ENCODE measurements around the gene TMEM222. TPM values are rescaled to one million over a fixed set of nuclear protein-coding genes. Genes with fewer than 3 reads are reported as not detected.

Gene TMEM222
- total RNA-seq, 2 experiments from 2014 or later, result 21.8 to 22.5 TPM

DNA sequence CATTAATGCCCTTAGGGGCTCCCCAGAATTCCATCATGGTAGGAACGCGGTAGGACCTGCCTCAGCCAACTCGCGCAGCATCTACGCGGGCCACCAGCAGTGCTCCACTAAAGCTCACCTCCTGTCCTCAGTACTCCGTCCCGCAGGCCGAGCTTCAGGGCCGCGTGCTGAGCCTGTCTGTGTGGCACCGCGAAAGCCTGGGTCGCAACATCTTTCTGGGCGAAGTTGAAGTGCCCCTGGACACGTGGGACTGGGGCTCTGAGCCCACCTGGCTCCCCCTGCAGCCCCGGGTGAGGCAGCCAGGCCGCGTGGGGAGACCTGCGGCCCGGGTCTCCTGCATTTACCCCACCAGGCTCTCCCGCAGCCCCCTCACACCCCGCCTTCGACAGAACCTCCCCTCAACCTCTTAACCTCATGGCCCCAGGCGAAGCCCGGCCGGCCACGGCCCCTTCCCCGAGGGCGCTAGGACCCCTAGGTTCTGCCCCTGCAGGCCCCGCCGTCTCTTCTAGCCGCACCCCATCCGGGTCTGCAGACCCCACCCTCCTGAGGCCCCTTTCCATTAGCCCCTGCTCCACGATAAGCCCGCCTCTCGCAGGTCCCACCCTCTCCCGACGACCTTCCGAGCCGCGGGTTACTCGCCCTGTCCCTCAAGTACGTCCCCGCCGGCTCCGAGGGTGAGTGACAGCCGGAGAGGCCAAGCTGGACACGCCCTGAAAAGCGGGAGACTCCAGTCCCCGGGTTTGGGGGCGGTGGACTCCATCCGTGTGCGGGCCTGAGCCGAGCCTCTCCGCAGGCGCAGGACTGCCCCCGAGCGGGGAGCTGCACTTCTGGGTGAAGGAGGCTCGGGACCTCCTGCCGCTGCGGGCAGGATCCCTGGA is 28.9 kb downstream of the TMEM222 start:
- ATAC-seq (ENCODE audit: poor library complexity) (no peak), DNase-seq (peak in 1 of 14 experiments; percentile 16)
- Mint-ChIP-seq H3K27ac (no peak overlapping the region), H3K9me3 (no peaks in the 10 kb centered on the region), H3K27me3 (no peaks in the 10 kb centered on the region), H3K36me3 (ENCODE audit: low read depth) (peaks cover 28% of the 10 kb centered on the region), H3K4me1 (ENCODE audit: low read depth) (peaks cover 18% of the 10 kb centered on the region), H3K4me3 (no peak overlapping the region)
- ChIA-PET POLR2A (interaction anchor here (1.1 kb wide), 1 partner anchor 10 kb away, joined by 3 read pairs; no protein-coding TSS in a partner anchor), CTCF (interaction anchor here (1.3 kb wide), 1 partner anchor 15 kb away, joined by 3 read pairs; the partner anchor contains the start of gene MAP3K6)
- no peak overlapping the region for H3K4me3 ChIP-seq (ENCODE audit: low read length)
- no peak overlapping the region for H3K27ac ChIP-seq (ENCODE audit: low read depth in 1 of 2, low read length in 2 of 2)
- intact Hi-C loops (cut with DNase I, micrococcal nuclease), result no loop called here
- peaks cover 49% of the 10 kb centered on the region for H3K36me3 ChIP-seq (ENCODE audit: insufficient read depth, low read length)
- TF ChIP-seq CTCF (IDR thresholded peaks at IDR 0.05), result no peak
- H3K27me3 ChIP-seq (ENCODE audit: control insufficient read depth in 1 of 2, insufficient read depth in 2 of 2, low read length in 2 of 2), result no peaks in the 10 kb centered on the region
- H3K4me1 ChIP-seq (ENCODE audit: insufficient read depth, low read length), result peaks cover 28% of the 10 kb centered on the region
- no peaks in the 10 kb centered on the region for H3K9me3 ChIP-seq (ENCODE audit: control insufficient read depth in 1 of 2, insufficient read depth in 1 of 2, low read length in 2 of 2)

DNA sequence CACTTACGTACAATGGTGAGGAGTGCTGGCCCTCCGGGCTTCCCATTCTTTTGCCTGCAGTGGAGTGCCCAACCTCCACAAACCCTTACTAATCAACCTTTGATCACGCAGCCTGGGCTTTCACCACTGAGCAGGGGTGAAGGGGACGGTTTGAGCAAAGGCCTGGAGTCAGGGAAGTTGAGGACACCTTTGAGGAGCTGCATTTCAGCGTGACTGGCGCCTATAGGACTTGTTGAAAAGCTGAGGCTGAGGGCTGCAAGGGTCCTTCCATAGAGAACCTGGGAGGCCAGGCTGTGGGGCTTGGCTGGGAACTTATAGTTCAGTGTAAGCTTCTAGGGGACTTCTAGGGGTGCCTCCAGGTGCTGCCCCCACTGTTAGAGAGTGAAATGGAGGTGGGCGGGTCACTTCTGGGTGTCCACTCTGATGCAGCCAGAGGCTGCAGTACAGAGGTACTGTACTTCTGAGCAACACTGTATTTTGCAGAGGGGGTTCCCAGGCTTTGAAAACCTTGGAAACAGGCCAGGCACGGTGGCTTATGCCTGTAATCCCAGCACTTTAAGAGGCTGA is 29.7 kb downstream of the TMEM222 start:
- H3K4me3 ChIP-seq (ENCODE audit: low read length), result no peak overlapping the region
- Mint-ChIP-seq H3K27ac (no peak overlapping the region), H3K27me3 (no peaks in the 10 kb centered on the region), H3K9me3 (no peaks in the 10 kb centered on the region), H3K36me3 (ENCODE audit: low read depth) (peaks cover 20% of the 10 kb centered on the region), H3K4me3 (peak overlapping the region; percentile 25), H3K4me1 (ENCODE audit: low read depth) (peaks cover 15% of the 10 kb centered on the region)
- H3K36me3 ChIP-seq (ENCODE audit: insufficient read depth, low read length), result peaks cover 42% of the 10 kb centered on the region
- ChIA-PET CTCF (interaction anchor here (1.3 kb wide), 1 partner anchor 15 kb away, joined by 3 read pairs; the partner anchor contains the start of gene MAP3K6), POLR2A (interaction anchor here (1.1 kb wide), 1 partner anchor 11 kb away, joined by 3 read pairs; no protein-coding TSS in a partner anchor)
- H3K9me3 ChIP-seq (ENCODE audit: control insufficient read depth in 1 of 2, insufficient read depth in 1 of 2, low read length in 2 of 2), result no peaks in the 10 kb centered on the region
- DNase-seq, result no peak
- no peak overlapping the region for H3K27ac ChIP-seq (ENCODE audit: low read depth in 1 of 2, low read length in 2 of 2)
- TF ChIP-seq CTCF (IDR thresholded peaks at IDR 0.05), result no peak
- intact Hi-C loops (cut with DNase I, micrococcal nuclease), result no loop called here
- H3K27me3 ChIP-seq (ENCODE audit: control insufficient read depth in 1 of 2, insufficient read depth in 2 of 2, low read length in 2 of 2), result no peaks in the 10 kb centered on the region
- H3K4me1 ChIP-seq (ENCODE audit: insufficient read depth, low read length), result peaks cover 29% of the 10 kb centered on the region
- no peak for ATAC-seq (ENCODE audit: poor library complexity)

DNA sequence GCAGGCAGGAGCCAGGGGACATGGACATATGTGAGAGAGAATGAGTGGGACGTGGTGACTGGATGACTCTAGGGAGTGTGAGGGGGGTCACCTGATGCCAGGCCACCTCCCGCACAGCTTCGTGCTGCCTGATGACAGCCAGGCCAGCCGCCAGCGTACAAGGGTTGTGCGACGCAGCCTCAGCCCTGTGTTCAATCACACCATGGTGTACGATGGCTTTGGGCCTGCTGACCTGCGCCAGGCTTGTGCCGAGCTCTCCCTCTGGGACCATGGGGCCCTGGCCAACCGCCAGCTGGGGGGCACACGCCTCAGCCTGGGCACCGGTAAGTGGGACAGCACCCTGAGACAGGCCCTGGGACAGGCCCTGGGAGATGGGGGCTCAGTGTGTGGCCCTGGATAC is 31.2 kb downstream of the TMEM222 start:
- Mint-ChIP-seq H3K4me3 (no peak overlapping the region), H3K36me3 (ENCODE audit: low read depth) (peaks cover 10% of the 10 kb centered on the region), H3K4me1 (ENCODE audit: low read depth) (peaks cover 24% of the 10 kb centered on the region), H3K27ac (no peak overlapping the region), H3K9me3 (no peaks in the 10 kb centered on the region), H3K27me3 (no peaks in the 10 kb centered on the region)
- peak overlapping the region in 1 of 2 donors; percentile 35 for H3K27ac ChIP-seq (ENCODE audit: low read depth in 1 of 2, low read length in 2 of 2)
- no peak for ATAC-seq (ENCODE audit: poor library complexity)
- ChIA-PET POLR2A (interaction anchor here (0.7 kb wide), 1 partner anchor 12 kb away, joined by 4 read pairs; the partner anchor contains the start of gene SYTL1), CTCF (interaction anchor here (0.7 to 1.7 kb wide), 2 partner anchors 13 to 42 kb away, joined by 3 to 8 read pairs; partner anchors contain the start of gene MAP3K6)
- H3K4me1 ChIP-seq (ENCODE audit: insufficient read depth, low read length), result peaks cover 36% of the 10 kb centered on the region
- intact Hi-C loops (cut with DNase I, micrococcal nuclease), result no loop called here
- H3K36me3 ChIP-seq (ENCODE audit: insufficient read depth, low read length), result peaks cover 33% of the 10 kb centered on the region
- no peaks in the 10 kb centered on the region for H3K9me3 ChIP-seq (ENCODE audit: control insufficient read depth in 1 of 2, insufficient read depth in 1 of 2, low read length in 2 of 2)
- DNase-seq, result no peak
- no peaks in the 10 kb centered on the region for H3K27me3 ChIP-seq (ENCODE audit: control insufficient read depth in 1 of 2, insufficient read depth in 2 of 2, low read length in 2 of 2)
- no peak overlapping the region for H3K4me3 ChIP-seq (ENCODE audit: low read length)
- TF ChIP-seq CTCF (IDR thresholded peaks at IDR 0.05), result no peak
